HG03575 (cell line): Measurements from ENCODE around the gene MAP3K5.
"Not testable (repeated sequence)": the region's sequence is repeated elsewhere in the genome, so short reads cannot be mapped to it uniquely, and the experiment has no call there.

Experiments used
- ATAC-seq: cut with Tn5 transposase; IDR thresholded peaks from one replicate; pipeline ENCODE4 v1.9.1; 2021; ENCODE audit not compliant: unreplicated experiment, insufficient number of reproducible peaks, low FRiP score; ENCODE audit errors: extremely low read depth

The MAP3K5 gene

DNA sequence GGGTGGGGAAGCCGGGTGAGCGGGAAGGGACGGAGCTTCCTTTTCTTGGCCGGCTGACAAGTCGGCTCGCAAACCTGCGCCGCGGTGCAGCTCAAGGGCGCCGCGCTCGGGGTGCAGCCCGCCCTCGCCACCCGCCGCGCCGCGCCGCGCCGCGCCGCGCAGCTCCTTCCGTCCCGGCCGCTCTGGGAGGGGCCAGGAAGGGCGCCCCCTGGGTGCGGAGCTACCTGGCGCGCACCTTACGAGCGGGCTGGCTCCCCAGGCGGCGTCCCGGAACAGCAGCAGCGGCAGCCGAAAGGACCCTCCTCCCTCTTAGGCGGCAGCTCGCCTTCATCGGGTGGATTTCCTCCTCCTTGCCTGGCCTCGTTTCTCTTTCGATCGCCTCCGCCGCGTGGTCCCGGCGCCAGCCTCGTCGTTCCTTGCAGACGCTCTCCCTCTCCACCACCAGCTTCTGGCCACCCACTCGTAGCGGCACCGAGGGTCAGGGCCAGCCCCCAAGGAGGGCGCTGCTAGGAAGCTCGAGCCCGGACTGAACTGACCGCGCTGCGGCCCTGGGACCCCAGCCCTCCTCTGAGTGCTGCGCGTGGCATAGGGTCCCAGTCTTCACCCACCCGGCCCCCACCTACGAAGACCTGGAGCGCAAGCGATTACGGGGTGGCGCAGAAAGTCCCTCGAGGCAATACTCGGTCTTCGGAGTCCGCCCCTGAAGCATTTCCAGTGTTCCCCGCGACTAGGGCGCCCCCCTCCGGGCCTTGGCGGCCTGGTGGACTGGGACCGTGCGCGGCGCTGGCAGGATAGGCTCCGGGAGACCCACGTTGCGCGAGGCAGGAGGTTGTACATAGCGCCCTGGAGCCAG lies at the start of gene MAP3K5:
MAP3K5 (minus strand) TSS at position 68 of the 853 bp plus-strand sequence. CDS start 320 bp downstream, outside the sequence.
- ATAC-seq, result peak; percentile 24

- ATAC-seq, result no peak
These were observed 48.2 kb upstream of the MAP3K5 start for GRCh38 chr6:136840276-136841001.

- no peak for ATAC-seq
These were observed 39.7 kb upstream of the MAP3K5 start for GRCh38 chr6:136831873-136832562.

- ATAC-seq, result no peak
These were observed 33.9 kb upstream of the MAP3K5 start for GRCh38 chr6:136826216-136826615.

DNA sequence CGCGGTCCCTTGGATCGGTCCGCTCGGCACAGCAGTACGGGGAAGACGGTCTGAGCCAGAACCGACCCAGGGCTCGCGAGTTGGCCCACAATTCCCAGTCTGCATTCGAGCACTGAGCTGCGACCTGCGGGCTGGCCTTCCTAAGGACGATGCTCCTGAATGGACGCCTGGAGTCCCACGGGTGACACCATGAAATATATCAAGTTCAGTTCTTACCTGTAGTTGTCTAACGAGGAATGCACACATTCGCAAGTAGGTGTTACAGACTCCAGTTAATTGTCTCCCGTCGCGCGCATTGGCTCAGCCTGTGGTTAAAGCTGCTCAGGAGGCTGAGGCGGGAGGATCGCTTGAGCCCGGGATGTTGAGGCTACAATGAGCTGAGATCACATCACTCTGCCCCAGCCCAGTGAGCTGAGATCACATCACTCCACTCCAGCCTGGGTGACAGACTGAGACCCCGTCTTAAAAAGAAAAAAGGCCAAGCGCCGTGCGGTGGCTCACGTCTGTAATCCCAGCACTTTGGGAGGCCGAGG lies 30.9 kb upstream of the MAP3K5 start:
- no peak for ATAC-seq

- peak; percentile 74 for ATAC-seq
These were observed 30.3 kb upstream of the MAP3K5 start, which contains the start of gene PEX7 for GRCh38 chr6:136822376-136823127. TSS of gene PEX7 (plus strand) at chr6:136822592. CDS start at chr6:136822666, 74 bp downstream.

- ATAC-seq, result no peak
These were observed 29.7 kb upstream of the MAP3K5 start for GRCh38 chr6:136822046-136822375.

DNA sequence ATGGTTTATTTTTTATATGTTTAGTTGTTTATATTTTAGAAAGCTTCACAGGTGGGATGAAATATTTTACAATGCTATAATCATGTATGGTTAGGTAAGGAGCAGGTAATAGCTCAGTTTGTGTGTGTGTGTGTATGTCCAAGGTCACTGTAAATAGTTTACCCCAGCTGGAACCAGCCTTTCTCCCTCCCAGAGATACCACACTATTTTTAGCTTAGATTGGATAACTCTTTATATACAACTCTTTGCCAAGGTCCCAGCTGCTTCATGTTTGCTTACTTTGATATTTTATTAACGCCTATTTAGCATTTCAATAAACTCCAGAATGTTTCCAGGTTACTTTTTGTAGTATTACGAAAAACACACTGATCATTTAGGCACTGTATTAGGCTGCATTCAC lies 28.3 kb upstream of the MAP3K5 start:
- no peak for ATAC-seq

- ATAC-seq, result no peak
These were observed 24.4 kb upstream of the MAP3K5 start for GRCh38 chr6:136816656-136817055.

DNA sequence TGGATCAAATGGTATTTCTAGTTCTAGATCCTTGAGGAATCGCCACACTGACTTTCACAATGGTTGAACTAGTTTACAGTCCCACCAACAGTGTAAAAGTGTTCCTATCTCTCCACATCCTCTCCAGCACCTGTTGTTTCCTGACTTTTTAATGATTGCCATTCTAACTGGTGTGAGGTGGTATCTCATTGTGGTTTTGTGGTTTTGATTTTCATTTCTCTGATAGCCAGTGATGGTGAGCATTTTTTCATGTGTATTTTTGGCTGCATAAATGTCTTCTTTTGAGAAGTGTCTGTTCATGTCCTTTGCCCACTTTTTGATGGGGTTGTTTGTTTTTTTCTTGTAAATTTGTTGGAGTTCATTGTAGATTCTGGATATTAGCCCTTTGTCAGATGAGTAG lies 23.3 kb upstream of the MAP3K5 start:
- ATAC-seq, result not testable (repeated sequence)

DNA sequence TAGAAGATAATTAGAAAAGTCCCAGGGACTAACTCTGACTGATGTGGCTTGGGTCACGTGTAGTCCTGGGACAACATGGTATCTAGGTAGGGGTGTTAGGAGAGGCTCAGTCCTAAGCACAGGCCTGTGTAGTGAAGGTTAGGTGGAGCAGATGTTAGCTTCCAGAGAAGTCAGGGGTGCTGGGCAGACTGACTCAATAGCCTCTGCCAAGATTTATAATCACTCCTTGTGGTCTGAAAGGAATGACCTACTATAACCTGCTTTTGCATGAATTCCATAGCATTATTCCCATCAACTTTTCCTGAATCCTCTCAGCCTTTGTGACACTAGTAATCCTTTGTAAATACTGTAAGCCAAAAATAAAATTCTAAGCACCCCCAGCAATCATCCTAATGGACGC lies 19.9 kb upstream of the MAP3K5 start:
- no peak for ATAC-seq

GRCh38 chr6:136811272-136811671 lies 19.0 kb upstream of the MAP3K5 start:
- ATAC-seq, result no peak

DNA sequence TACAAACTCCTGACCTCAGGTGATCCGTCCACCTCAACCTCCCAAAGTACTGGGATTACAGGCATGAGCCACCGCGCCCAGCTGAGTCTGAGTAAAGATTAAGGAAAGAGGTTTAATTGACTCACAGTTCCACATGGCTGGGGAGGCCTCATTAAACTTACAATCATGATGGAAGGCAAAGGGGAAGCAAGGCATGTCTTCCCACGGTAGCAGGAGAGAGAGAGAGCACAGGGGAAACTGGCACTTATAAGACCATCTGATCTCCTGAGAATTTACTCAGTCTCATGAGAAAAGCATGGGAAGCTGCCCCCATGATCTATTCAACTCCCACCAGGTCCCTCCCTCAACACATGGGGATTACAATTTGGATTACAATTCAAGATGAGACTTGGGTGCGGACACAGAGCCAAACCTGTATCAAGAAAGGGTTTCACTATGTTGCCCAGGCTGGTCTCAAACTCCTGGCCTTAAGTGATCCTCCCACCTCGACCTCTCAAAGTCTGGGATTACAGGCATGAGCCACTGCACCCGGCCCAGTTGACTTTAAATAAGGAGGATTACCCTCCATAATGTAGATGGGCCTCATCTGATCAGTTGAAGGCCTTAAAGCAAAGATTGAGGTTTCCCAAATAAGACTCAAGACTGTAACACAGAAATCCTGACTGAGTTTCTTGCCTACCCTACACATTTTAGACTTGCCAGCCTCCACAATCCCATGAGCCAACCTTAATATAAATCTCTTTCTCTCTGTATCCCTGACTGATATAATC lies 17.0 kb upstream of the MAP3K5 start:
- no peak for ATAC-seq

- no peak for ATAC-seq
These were observed 11.3 kb upstream of the MAP3K5 start for GRCh38 chr6:136803608-136804007.

- no peak for ATAC-seq
These were observed 9.3 kb upstream of the MAP3K5 start for GRCh38 chr6:136801581-136801980.

DNA sequence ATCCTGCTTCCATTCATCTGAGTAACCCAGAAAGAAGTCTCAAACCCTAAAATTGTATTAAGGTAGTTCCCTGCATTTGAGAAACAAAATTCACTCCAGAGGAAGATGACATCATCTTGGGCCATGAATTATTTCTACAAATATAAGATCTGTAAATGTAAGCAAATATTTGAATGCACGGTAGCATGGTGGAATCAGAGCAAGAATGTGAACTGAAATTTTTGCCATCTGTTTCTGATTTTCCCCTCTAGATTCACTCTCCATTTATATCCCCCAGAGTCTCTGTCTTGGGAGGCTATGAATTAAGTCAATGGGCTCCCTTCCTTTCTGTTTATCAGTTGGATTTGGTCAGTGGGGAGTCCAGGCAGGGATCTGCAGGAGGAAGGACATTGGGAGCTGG lies 5.8 kb upstream of the MAP3K5 start:
- no peak for ATAC-seq

GRCh38 chr6:136795996-136796395 lies 3.7 kb upstream of the MAP3K5 start:
- no peak for ATAC-seq

GRCh38 chr6:136795386-136795785 lies 3.1 kb upstream of the MAP3K5 start:
- no peak for ATAC-seq
